IPS DF 6.9 (cell line): Measurements from ENCODE around the gene GNAS-AS1.

ENCODE experiments used
- DNase-seq: peaks from one replicate; pipeline ENCODE4 v3.0.0-alpha.2; 2013; ENCODE audit warnings: low read depth, low spot score
- H3K27ac ChIP-seq: one replicate; pipeline ENCODE4 v1.5.1; 2013; ENCODE audit warnings: low read length, control low read depth
- H3K27me3 ChIP-seq: 2 replicates; pipeline ENCODE4 v1.6.1; 2013; ENCODE audit warnings: mild to moderate bottlenecking, low read length; ENCODE audit not compliant: control insufficient read depth, insufficient read depth
- H3K36me3 ChIP-seq: 2 replicates; pipeline ENCODE4 v1.6.1; 2013; ENCODE audit warnings: low read length; ENCODE audit not compliant: control insufficient read depth, insufficient read depth
- H3K4me1 ChIP-seq: 2 replicates; pipeline ENCODE4 v1.6.1; 2013; ENCODE audit warnings: low read length; ENCODE audit not compliant: control insufficient read depth, insufficient read depth
- H3K4me3 ChIP-seq: 2 replicates; pipeline ENCODE4 v1.5.1; 2013; ENCODE audit warnings: mild to moderate bottlenecking, low read length
- H3K9me3 ChIP-seq: 2 replicates; pipeline ENCODE4 v1.6.1; 2013; ENCODE audit warnings: low read length, inconsistent platforms; ENCODE audit not compliant: control insufficient read depth, insufficient read depth
- WGBS: extraction: QIAGEN DNeasy Blood & Tissue Kit; methylation state at CpG from one replicate; pipeline ENCODE4 v1.1.7; 2013; ENCODE audit warnings: mixed read lengths, missing lambda C conversion rate; ENCODE audit not compliant: insufficient read length, insufficient coverage; 5-methylcytosine and 5-hydroxymethylcytosine counted together

The GNAS-AS1 gene

DNA sequence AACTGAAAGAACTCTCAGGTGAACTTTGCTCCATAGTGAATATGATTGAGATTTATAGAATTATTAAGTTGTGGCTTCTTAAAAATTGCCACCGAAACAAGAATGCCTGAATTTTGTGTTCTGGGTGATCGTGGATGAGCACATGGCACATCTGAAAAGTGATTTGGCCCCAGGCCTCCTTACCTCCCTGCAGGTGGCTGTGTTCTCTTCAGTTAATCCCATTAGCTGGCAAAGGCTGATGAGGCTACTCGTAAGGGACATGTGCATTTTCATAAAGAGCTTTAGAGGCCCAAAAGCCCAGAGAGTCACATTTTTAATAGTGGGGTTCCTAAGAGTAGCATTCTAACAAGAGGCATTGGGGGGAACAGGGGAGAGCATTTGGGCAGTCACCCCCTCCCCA lies 24.4 kb upstream of the GNAS-AS1 start:
- no peaks in the 10 kb centered on the region for H3K9me3 ChIP-seq
- no peaks in the 10 kb centered on the region for H3K36me3 ChIP-seq
- no peak overlapping the region for H3K4me3 ChIP-seq
- H3K27me3 ChIP-seq, result no peaks in the 10 kb centered on the region
- no peak for DNase-seq
- no CpG with 5 or more reads among the region's 3 CpGs for WGBS
- no peak overlapping the region for H3K27ac ChIP-seq
- peaks cover 5% of the 10 kb centered on the region for H3K4me1 ChIP-seq

DNA sequence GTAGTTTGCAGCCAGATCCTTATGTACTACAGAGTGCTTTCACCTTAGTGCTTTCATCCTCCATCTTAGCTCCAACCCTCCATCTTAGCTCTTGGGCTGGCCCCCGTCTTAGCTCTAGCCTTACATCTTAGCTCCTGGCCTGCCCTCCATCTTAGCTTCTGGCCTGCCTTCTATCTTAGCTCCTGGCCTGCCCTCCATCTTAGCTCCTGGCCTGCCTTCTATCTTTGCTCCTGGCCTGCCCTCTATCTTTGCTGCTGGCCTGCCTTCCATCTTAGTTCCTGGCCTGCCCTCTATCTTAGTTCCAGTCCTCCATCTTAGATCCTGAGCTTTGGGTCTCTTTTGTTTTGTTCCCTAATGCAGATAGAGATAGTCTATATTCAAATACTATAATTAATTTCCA lies 23.8 kb upstream of the GNAS-AS1 start:
- Histone ChIP-seq H3K27ac (no peak overlapping the region), H3K27me3 (no peaks in the 10 kb centered on the region), H3K9me3 (no peaks in the 10 kb centered on the region), H3K4me3 (no peak overlapping the region), H3K4me1 (peaks cover 6% of the 10 kb centered on the region), H3K36me3 (no peaks in the 10 kb centered on the region)
- WGBS, result no CpG with 5 or more reads among the region's 1 CpG
- no peak for DNase-seq

DNA sequence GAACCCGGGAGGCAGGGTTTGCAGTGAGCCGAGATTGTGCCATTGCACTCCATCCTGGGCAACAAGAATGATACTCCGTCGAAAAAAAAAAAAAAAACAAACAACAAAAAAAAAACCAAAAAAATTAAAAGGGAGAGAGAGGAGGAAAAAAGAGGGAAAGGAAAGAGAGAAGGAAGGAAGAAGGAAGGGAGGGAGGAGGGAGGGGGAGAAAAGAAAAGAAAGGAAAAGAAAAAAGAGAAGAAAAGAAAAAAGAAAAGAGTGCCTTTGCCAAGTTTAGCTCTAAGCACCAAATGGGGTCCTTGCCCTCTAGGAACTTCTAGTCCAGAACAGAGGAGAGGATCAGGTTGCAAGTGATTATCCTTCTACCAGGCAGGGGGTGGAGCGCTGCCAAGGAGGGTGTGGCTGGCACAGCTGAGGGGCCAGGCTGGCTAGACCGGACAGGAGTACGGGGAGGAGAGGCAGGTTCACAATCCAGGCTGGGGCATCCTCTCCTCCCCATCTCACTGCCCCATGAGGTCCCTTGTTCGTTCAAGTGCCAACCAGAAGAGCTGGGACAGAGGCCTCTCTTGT lies 20.9 kb upstream of the GNAS-AS1 start:
- Histone ChIP-seq H3K9me3 (no peaks in the 10 kb centered on the region), H3K27me3 (no peaks in the 10 kb centered on the region), H3K36me3 (no peaks in the 10 kb centered on the region), H3K4me1 (peaks cover 4% of the 10 kb centered on the region; the same call in 1 of the 2 replicates), H3K4me3 (no peak overlapping the region), H3K27ac (no peak overlapping the region)
- no CpG with 5 or more reads among the region's 8 CpGs for WGBS
- no peak for DNase-seq

DNA sequence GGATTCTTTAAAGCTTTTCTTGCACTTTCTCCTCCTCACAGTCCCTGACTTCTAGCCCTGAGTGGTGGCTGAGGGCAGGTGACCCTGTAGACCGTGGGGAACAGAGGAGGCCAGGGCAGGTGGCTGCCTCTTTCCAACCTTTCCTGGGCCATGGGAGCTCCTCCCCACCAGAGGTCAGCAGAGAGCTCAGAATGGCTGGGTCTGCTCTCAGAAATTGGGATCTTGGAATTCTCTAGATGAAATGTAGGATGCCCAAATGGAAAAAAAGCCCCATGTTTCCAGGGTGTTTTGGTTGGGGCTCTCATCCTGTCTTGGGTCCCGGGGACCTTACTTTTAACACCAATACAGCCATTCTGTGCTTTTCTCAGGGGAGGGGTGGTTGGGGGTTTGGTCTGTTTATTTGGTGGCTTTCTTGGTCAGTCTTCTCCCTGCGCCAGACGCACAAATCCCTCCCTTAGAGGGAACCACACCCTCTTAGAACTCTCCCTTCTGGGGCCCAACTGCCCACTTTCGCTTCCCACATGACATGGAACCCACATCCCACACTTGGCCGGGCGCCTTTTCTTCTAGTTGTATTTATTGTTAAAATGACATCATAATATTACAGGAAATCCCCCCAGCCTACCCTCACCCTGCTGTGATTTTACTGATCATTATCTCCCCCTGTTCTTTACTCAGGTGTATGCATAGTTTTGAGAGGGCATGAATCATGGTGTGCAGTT lies 19.8 kb upstream of the GNAS-AS1 start:
- Histone ChIP-seq H3K27ac (no peak overlapping the region), H3K36me3 (no peaks in the 10 kb centered on the region), H3K27me3 (no peaks in the 10 kb centered on the region), H3K4me3 (no peak overlapping the region), H3K4me1 (peaks cover 2% of the 10 kb centered on the region; the same call in 1 of the 2 replicates), H3K9me3 (no peaks in the 10 kb centered on the region)
- no peak for DNase-seq
- no CpG with 5 or more reads among the region's 7 CpGs for WGBS

DNA sequence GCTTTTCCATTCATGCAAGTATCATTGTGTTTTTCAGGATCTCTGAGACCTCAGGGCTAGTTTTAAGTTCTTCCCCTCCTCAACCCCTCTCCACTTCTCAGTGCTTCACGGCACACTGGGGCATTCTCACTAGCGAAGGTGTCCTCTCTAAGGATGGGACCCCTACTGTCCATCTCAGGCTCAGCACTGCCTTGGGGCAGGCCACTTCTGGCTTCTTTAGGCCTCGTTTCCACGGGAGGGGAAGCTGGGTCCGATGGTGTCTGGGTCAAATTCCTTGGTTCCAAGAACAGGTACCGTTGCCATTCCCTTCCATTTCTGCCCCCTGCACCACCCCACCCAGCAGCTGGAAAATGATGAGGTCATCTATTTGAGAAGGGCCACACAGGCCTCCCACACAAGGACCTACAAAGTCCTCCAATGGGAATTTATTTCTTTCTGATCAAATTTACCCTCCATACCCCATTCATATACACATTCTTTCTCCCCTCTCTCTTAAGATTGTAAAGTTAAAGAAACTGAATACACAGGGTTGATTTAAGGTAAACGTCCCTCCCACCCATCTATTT lies 19.0 kb upstream of the GNAS-AS1 start:
- no peak overlapping the region for H3K27ac ChIP-seq
- H3K27me3 ChIP-seq, result no peaks in the 10 kb centered on the region
- no peaks in the 10 kb centered on the region for H3K9me3 ChIP-seq
- WGBS, result no CpG with 5 or more reads among the region's 7 CpGs
- no peak overlapping the region; the same call in 1 of the 2 replicates for H3K4me3 ChIP-seq
- no peaks in the 10 kb centered on the region for H3K36me3 ChIP-seq
- no peak for DNase-seq
- peaks cover 2% of the 10 kb centered on the region; the same call in 1 of the 2 replicates for H3K4me1 ChIP-seq

DNA sequence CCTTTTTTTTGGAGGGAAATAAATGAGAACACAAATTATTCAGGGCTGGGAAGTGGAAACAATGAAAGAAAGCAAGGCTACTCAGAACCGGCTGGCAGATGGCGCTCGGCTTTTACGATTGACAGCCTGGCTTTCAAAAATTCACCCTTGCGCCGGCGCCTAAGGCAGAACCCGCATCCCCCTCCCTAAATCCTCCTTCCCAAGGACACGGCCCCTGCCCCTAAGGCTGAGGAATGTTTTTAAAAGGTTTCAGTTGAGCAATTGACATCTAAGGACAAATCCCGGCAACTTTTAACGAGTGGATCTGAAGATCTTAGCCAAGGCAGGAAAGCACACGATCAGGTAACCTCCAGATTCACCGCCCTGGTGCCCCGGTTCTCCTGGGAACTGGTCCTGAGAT lies 18.1 kb upstream of the GNAS-AS1 start:
- H3K4me1 ChIP-seq, result peaks cover 2% of the 10 kb centered on the region; the same call in 1 of the 2 replicates
- no peak overlapping the region for H3K4me3 ChIP-seq
- H3K27ac ChIP-seq, result no peak overlapping the region
- H3K9me3 ChIP-seq, result no peaks in the 10 kb centered on the region
- H3K27me3 ChIP-seq, result no peaks in the 10 kb centered on the region
- no peaks in the 10 kb centered on the region for H3K36me3 ChIP-seq
- WGBS, result no CpG with 5 or more reads among the region's 14 CpGs
- no peak for DNase-seq

DNA sequence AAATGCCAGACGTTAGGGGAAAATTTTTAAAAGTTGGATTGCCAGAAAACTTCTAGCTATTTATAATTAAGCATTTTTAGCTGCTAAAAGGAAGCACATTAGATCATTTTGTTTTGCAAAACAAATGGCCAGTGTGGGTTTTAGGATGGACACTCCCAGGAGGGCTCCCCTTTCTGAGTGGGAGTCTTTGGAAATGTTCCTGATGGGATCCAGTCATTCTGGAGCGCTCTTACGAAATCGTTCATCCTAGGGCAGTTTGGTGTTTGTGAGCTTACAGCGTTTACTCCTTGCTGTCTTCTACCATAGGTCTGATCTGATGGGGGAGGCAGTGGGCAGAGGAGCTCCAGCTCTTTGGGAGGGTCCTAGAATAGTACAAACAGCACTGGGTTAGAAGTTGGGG lies 16.5 kb upstream of the GNAS-AS1 start:
- Histone ChIP-seq H3K4me1 (peaks cover 2% of the 10 kb centered on the region; the same call in 1 of the 2 replicates), H3K27ac (no peak overlapping the region), H3K27me3 (no peaks in the 10 kb centered on the region), H3K36me3 (no peaks in the 10 kb centered on the region), H3K4me3 (no peak overlapping the region), H3K9me3 (no peaks in the 10 kb centered on the region)
- no CpG with 5 or more reads among the region's 5 CpGs for WGBS
- no peak for DNase-seq

DNA sequence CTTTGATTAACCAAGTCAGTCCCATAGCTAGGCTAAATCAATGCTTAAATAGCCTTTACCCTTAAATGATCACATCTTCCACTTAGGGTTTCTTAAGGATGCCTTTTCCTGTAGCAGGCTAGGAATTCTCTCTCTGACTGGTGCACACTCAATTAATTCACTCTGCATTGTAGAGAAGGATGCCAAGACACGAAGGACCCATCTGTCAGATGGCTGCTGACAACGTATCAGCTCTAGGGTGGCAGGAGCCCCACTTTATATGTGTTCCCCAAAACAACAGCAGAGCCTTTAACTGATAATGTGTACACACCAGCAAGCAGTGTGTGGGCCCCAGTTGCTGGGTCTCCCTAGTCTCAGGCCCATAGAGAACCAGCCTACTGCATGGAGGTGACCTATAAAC lies 15.1 kb upstream of the GNAS-AS1 start:
- Histone ChIP-seq H3K27me3 (no peaks in the 10 kb centered on the region), H3K4me1 (peaks cover 2% of the 10 kb centered on the region; the same call in 1 of the 2 replicates), H3K9me3 (no peaks in the 10 kb centered on the region), H3K27ac (no peak overlapping the region), H3K36me3 (no peaks in the 10 kb centered on the region), H3K4me3 (no peak overlapping the region)
- no peak for DNase-seq
- WGBS, result no CpG with 5 or more reads among the region's 2 CpGs

DNA sequence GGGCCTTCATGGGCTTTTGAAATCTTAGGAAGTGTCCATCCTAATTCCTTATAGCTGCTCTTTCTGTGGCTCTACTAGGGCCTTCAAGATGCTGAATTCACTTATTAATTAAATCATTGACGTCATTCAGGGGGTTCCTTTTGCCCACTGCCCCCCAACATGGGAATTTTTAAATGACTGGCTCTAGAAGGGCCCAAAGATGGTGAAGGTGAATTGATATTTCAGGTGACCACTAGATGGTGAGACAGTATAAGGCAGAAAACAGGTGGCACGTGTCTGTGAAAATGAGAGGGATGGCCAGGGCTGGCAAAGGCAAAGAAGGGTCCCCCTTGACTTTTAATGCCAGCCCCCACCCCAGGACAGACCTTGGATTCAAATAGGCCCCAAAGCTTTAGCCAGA lies 13.6 kb upstream of the GNAS-AS1 start:
- Histone ChIP-seq H3K36me3 (no peaks in the 10 kb centered on the region), H3K9me3 (no peaks in the 10 kb centered on the region), H3K27me3 (no peaks in the 10 kb centered on the region), H3K4me3 (no peak overlapping the region), H3K4me1 (no peaks in the 10 kb centered on the region), H3K27ac (no peak overlapping the region)
- no CpG with 5 or more reads among the region's 2 CpGs for WGBS
- no peak for DNase-seq

DNA sequence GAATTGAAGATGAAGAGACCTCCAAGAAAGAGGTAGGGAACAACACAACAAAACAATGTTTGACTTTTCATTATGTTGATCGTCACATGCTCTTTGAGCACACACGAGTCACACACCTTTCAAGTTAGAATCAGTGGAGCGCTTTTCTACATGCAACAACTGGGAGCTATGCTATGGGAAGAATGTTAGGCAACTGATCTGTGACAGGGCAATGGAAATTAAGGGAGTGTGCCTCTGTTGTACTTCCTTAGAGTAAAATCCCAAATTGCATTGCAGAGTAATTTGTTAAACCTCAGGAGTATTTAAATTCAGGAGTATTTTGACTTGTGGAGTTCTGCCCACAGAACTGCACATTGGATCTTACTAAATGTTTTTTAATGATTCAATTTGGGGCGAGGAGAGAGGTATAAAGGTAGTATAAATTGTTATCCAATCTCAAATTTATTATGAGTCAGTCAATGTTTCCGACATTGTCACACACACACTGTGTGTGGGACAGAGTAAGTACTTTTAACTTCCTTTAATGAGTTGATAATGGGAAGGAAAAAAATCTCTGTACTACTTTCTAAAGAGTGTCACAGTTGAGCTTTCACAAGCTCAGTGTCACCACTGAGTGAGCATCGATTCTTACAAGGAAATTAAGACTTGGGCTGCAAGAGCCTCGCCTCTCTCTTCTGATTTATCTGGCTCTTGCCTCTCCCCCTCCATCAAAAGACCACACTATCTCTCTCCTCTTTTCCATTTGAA lies 12.5 kb upstream of the GNAS-AS1 start:
- Histone ChIP-seq H3K27me3 (no peaks in the 10 kb centered on the region), H3K36me3 (no peaks in the 10 kb centered on the region), H3K9me3 (no peaks in the 10 kb centered on the region), H3K4me3 (no peak overlapping the region), H3K27ac (no peak overlapping the region), H3K4me1 (no peaks in the 10 kb centered on the region)
- no peak for DNase-seq
- no CpG with 5 or more reads among the region's 7 CpGs for WGBS
